Ovary (tissue), 3 donors: ENCODE measurements around the gene CDIPT.

Experiments used
- CTCF ChIP-seq, 3 donors: fragments of 450-650 bp in 2 of 3; fragments of 200-600 bp in 1 of 3; IDR thresholded peaks; one replicate each; pipeline versions ENCODE4 v1.5.1 to v1.8.0; 2016 to 2022; ENCODE audit warnings: antibody characterized with exemption in 3 of 3, mild to moderate bottlenecking in 1 of 3
- EP300 ChIP-seq: sonication (generic); formaldehyde crosslinking; IDR thresholded peaks from one replicate; pipeline ENCODE4 v1.6.1; 2017; ENCODE audit warnings: antibody characterized with exemption
- POLR2A ChIP-seq: fragments of 450-650 bp; IDR thresholded peaks from one replicate; pipeline ENCODE4 v1.6.1; 2017; ENCODE audit warnings: antibody characterized with exemption, mild to moderate bottlenecking, moderate library complexity
- donor health status: DM: no; HTN: no; CAD: no.

DNA sequence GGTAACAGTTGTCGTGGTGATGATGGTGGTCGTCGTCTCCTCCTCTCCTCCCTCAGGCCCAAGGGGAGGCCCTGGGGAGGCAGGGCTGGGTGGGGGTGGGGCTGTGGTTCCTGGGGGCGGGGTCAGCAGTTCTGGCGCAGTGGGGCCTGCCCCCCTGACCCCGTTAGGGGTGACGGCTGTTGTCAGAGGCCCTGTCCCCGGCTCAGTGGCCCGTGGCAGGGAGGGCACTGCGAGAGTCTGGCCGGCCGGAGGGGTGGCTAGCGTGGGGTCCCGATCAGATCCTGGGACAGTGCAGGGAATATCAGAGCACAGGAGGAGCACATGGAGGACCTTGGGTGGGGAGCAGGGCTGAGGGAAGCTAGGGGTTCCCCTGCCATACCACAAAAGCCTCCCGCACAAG, 33.8 kb upstream of the CDIPT start:
- TF ChIP-seq POLR2A (no peak), CTCF (IDR thresholded peaks at IDR 0.05) (no peak), EP300 (no peak)
